Activated T-cell treated with anti-CD3 and anti-CD28 coated beads, Interleukin-2, amount 50 U/mL, for 24 hours (primary cell): ENCODE measurements around the gene SOAT2.

Experiments used
- DNase-seq: peaks from one replicate; pipeline ENCODE4 v3.0.0-alpha.2; 2020
- H3K27ac Mint-ChIP-seq: 2 replicates; pipeline ENCODE4 v1.8.0; 2020; ENCODE audit warnings: mild to moderate bottlenecking, mixed read lengths
- H3K27me3 Mint-ChIP-seq: 2 replicates; pipeline ENCODE4 v1.8.0; 2020; ENCODE audit warnings: mixed read lengths
- H3K36me3 Mint-ChIP-seq: 2 replicates; pipeline ENCODE4 v1.8.0; 2020; ENCODE audit warnings: low read depth, mixed read lengths
- H3K4me1 Mint-ChIP-seq: 2 replicates; pipeline ENCODE4 v1.8.0; 2020; ENCODE audit warnings: low read depth, mixed read lengths
- H3K4me3 Mint-ChIP-seq: 2 replicates; pipeline ENCODE4 v1.8.0; 2020; ENCODE audit warnings: mild to moderate bottlenecking, moderate library complexity, mixed read lengths
- H3K9me3 Mint-ChIP-seq: 2 replicates; pipeline ENCODE4 v1.8.0; 2020; ENCODE audit warnings: mixed read lengths

The SOAT2 gene

DNA sequence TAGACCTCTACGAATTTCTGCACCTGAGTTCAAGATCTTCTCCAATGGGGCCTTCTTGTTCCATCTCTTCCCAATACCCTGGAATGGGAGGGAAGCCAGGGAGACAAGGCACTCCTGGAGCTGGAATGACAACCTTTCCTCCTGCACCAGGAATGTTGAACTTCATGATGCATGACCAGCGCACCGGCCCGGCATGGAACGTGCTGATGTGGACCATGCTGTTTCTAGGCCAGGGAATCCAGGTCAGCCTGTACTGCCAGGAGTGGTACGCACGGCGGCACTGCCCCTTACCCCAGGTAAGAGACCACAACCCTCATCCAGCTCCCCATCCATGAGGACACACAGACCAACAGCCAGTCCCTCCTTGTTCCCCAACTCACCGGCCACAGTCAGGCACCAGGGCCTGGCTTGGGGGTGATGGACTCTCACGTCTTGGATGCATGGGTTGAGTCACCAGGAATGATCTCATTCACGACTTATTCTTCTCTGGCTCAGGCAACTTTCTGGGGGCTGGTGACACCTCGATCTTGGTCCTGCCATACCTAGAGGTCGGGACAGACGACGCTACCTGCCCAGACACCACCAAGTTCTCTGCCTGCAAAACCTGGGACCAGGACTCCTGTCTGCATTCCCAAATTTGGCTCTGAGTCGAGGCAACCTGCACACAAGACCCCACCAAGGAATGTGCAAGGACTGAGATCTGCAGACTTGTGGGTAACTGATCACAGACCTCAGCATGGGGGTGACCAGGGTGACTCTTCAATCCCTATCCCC lies 20.5 kb downstream of the SOAT2 start:
- H3K36me3 Mint-ChIP-seq, result no peaks in the 10 kb centered on the region
- no peak for DNase-seq
- H3K27me3 Mint-ChIP-seq, result no peaks in the 10 kb centered on the region
- no peak overlapping the region for H3K27ac Mint-ChIP-seq
- no peaks in the 10 kb centered on the region for H3K9me3 Mint-ChIP-seq
- no peak overlapping the region for H3K4me3 Mint-ChIP-seq
- H3K4me1 Mint-ChIP-seq, result no peaks in the 10 kb centered on the region

DNA sequence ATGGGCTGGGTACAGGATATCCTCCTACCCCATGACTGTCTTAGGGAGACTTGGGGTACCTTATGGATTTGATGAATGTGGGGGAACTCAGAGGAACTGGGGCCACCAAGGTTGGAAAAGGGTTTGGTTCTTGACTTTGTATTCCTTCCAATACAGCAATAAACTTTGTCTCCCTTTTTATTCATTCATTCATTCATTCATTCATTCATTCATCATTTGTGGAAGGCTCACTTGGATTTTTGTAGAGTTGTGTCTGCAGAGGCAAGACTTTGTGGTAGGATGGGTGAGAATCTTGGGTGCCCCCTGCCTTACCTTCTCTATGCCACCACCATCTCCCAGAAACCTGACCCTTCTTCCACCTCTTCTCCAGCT lies 21.1 kb downstream of the SOAT2 start:
- no peaks in the 10 kb centered on the region for H3K4me1 Mint-ChIP-seq
- H3K27me3 Mint-ChIP-seq, result no peaks in the 10 kb centered on the region
- no peak overlapping the region for H3K4me3 Mint-ChIP-seq
- H3K9me3 Mint-ChIP-seq, result no peaks in the 10 kb centered on the region
- DNase-seq, result no peak
- no peak overlapping the region for H3K27ac Mint-ChIP-seq
- H3K36me3 Mint-ChIP-seq, result no peaks in the 10 kb centered on the region

GRCh38 chr12:53127169-53127568 lies 23.9 kb downstream of the SOAT2 start:
- Mint-ChIP-seq H3K36me3 (no peaks in the 10 kb centered on the region), H3K27me3 (no peaks in the 10 kb centered on the region), H3K9me3 (no peaks in the 10 kb centered on the region), H3K4me3 (no peak overlapping the region), H3K27ac (no peak overlapping the region), H3K4me1 (no peaks in the 10 kb centered on the region)
- no peak for DNase-seq

DNA sequence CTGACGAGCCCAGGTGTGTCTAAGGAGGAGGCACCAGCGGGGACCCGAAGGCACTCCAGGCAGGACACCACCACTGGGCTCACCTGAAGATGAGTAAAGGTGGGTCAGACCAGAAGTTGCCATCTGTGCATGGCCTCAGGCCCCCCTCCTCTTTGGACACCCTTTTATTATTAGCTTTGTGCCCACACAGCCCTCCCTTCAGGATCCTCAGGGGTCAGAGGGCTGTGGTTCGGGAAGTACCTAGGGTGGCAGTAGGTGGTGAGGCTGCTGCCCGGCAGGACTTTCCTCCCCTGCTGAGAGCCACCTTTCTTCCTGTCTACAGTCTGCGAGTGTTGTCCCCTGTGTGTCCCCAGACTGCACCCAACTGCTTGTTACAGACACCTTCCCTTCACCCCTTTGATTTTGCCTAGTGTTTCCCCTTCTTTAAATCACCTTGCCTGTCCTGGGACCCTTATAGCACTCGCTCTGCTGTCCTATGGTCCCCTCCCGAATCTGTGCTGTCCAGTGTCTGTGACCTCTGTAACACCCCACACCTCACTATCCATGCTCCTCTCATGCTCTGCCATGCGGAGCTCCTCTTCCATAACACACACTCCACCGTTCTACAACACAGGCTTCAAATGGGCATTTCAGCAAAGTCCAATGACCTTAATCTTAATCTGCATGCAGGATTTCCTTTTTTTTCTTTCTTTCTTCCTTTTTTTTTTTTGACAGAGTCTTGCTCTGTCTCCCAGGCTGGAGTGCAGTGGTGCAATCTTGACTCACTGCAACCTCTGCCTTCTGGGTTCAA lies 25.7 kb downstream of the SOAT2 start:
- no peak for DNase-seq
- H3K9me3 Mint-ChIP-seq, result no peaks in the 10 kb centered on the region
- H3K36me3 Mint-ChIP-seq, result no peaks in the 10 kb centered on the region
- H3K4me3 Mint-ChIP-seq, result no peak overlapping the region
- H3K27me3 Mint-ChIP-seq, result no peaks in the 10 kb centered on the region
- H3K27ac Mint-ChIP-seq, result no peak overlapping the region
- H3K4me1 Mint-ChIP-seq, result no peaks in the 10 kb centered on the region

DNA sequence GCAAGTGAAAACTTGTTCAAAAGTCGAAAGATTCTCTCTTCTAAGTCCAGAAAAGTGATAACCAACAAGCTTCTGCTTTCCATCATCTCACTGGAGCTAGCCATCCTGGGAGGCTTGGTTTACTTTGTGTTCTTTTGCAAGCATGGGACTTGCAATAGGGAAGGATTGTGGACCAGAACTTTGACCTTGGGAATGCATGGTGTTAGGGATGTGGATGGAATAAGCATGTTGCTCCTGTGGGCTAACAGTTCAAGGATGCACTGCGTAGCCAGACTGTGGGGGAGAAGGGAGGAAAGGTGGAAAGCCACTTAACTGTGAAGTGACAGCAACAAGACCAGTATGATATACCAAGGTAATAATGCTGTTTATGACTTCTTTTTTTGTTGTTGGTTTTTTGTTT lies 28.6 kb downstream of the SOAT2 start:
- H3K36me3 Mint-ChIP-seq, result no peaks in the 10 kb centered on the region
- no peaks in the 10 kb centered on the region for H3K4me1 Mint-ChIP-seq
- H3K4me3 Mint-ChIP-seq, result no peak overlapping the region
- H3K27ac Mint-ChIP-seq, result no peak overlapping the region
- no peak for DNase-seq
- H3K27me3 Mint-ChIP-seq, result no peaks in the 10 kb centered on the region
- no peaks in the 10 kb centered on the region for H3K9me3 Mint-ChIP-seq

GRCh38 chr12:53133722-53134121 lies 30.4 kb downstream of the SOAT2 start:
- no peak overlapping the region for H3K4me3 Mint-ChIP-seq
- H3K4me1 Mint-ChIP-seq, result no peaks in the 10 kb centered on the region
- H3K36me3 Mint-ChIP-seq, result no peaks in the 10 kb centered on the region
- H3K27me3 Mint-ChIP-seq, result no peaks in the 10 kb centered on the region
- H3K27ac Mint-ChIP-seq, result no peak overlapping the region
- DNase-seq, result no peak
- peaks cover 6% of the 10 kb centered on the region for H3K9me3 Mint-ChIP-seq

GRCh38 chr12:53143355-53143754 lies 40.1 kb downstream of the SOAT2 start:
- DNase-seq, result no peak
- no peaks in the 10 kb centered on the region for H3K27me3 Mint-ChIP-seq
- H3K36me3 Mint-ChIP-seq, result no peaks in the 10 kb centered on the region
- H3K27ac Mint-ChIP-seq, result no peak overlapping the region
- H3K9me3 Mint-ChIP-seq, result peaks cover 2% of the 10 kb centered on the region
- H3K4me3 Mint-ChIP-seq, result no peak overlapping the region
- H3K4me1 Mint-ChIP-seq, result no peaks in the 10 kb centered on the region

- H3K9me3 Mint-ChIP-seq, result no peaks in the 10 kb centered on the region
- no peaks in the 10 kb centered on the region for H3K4me1 Mint-ChIP-seq
- DNase-seq, result no peak
- H3K27me3 Mint-ChIP-seq, result no peaks in the 10 kb centered on the region
- no peaks in the 10 kb centered on the region for H3K36me3 Mint-ChIP-seq
- no peak overlapping the region for H3K27ac Mint-ChIP-seq
- H3K4me3 Mint-ChIP-seq, result no peak overlapping the region
Measured at GRCh38 chr12:53145383-53146260, 42.3 kb downstream of the SOAT2 start.

- no peak for DNase-seq
- H3K4me3 Mint-ChIP-seq, result no peak overlapping the region
- no peak overlapping the region for H3K27ac Mint-ChIP-seq
Measured at GRCh38 chr12:53147181-53147580, 43.9 kb downstream of the SOAT2 start.

DNA sequence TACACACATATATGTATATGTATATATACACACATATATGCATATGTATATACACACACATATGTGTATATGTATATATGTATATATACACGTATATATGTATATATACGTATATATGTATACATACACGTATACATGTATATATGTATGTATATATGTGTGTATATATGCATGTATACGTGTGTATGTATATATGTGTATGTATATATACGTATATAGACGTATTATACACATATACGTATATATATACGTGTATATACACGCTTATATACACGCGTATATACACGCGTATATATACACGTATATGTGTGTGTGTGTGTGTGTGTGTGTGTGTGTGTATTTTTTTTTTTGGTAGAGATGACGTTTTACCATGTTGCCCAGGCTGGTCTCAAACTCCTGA lies 44.4 kb downstream of the SOAT2 start:
- Mint-ChIP-seq H3K27ac (no peak overlapping the region), H3K9me3 (no peaks in the 10 kb centered on the region), H3K36me3 (no peaks in the 10 kb centered on the region), H3K27me3 (no peaks in the 10 kb centered on the region), H3K4me1 (no peaks in the 10 kb centered on the region), H3K4me3 (no peak overlapping the region)
- DNase-seq, result no peak

More at GRCh38 chr12:53147181-53147580, 43.9 kb downstream of the SOAT2 start:
- Mint-ChIP-seq H3K9me3 (no peaks in the 10 kb centered on the region), H3K27me3 (no peaks in the 10 kb centered on the region), H3K4me1 (no peaks in the 10 kb centered on the region), H3K36me3 (no peaks in the 10 kb centered on the region)

GRCh38 chr12:53151039-53151438 lies 47.8 kb downstream of the SOAT2 start:
- no peak for DNase-seq
- Mint-ChIP-seq H3K4me1 (no peaks in the 10 kb centered on the region), H3K27me3 (no peaks in the 10 kb centered on the region), H3K27ac (no peak overlapping the region), H3K9me3 (no peaks in the 10 kb centered on the region), H3K4me3 (no peak overlapping the region), H3K36me3 (no peaks in the 10 kb centered on the region)

DNA sequence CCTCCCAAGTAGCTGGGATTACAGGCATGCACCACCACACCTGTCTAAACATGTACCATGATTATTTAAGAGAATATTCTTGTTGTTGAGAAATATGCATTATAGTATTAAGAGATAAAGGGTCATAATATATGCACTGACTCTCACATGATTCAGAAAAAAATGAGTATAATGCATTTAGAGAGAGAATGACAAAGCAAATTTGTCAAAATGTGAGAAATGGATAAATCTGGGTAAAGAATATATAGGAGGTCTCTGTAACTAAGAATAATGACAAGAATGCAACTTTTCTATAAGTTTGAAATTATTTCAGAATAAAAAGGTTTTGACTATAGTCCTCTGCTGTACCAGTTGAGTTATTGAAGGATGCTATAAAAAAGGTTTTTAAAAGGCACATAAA lies 49.1 kb downstream of the SOAT2 start:
- Mint-ChIP-seq H3K4me3 (no peak overlapping the region), H3K27me3 (no peaks in the 10 kb centered on the region), H3K9me3 (no peaks in the 10 kb centered on the region), H3K4me1 (no peaks in the 10 kb centered on the region), H3K27ac (no peak overlapping the region), H3K36me3 (no peaks in the 10 kb centered on the region)
- DNase-seq, result no peak

GRCh38 chr12:53159195-53159839 lies 56.0 kb downstream of the SOAT2 start:
- H3K27ac Mint-ChIP-seq, result peak overlapping the region; percentile 22
- peak; percentile 93 for DNase-seq
- no peaks in the 10 kb centered on the region for H3K27me3 Mint-ChIP-seq
- peaks cover 11% of the 10 kb centered on the region for H3K4me1 Mint-ChIP-seq
- H3K36me3 Mint-ChIP-seq, result peaks cover 2% of the 10 kb centered on the region
- no peaks in the 10 kb centered on the region for H3K9me3 Mint-ChIP-seq
- no peak overlapping the region for H3K4me3 Mint-ChIP-seq

GRCh38 chr12:53160000-53160399 lies 56.7 kb downstream of the SOAT2 start:
- no peaks in the 10 kb centered on the region for H3K9me3 Mint-ChIP-seq
- peaks cover 2% of the 10 kb centered on the region for H3K36me3 Mint-ChIP-seq
- peak overlapping the region; percentile 22 for H3K27ac Mint-ChIP-seq

More at GRCh38 chr12:53160000-53160399, 56.7 kb downstream of the SOAT2 start:
- DNase-seq, result no peak
- Mint-ChIP-seq H3K4me1 (peaks cover 11% of the 10 kb centered on the region), H3K27me3 (no peaks in the 10 kb centered on the region), H3K4me3 (no peak overlapping the region)
